Neural crest cell (in vitro differentiated cells): ENCODE data around the gene TMEM207. TPM values are rescaled to one million over a fixed set of nuclear protein-coding genes. Genes with fewer than 3 reads are reported as not detected.
"Not testable (repeated sequence)": the region's sequence is repeated elsewhere in the genome, so short reads cannot be mapped to it uniquely, and the experiment has no call there.

Experiments used
- DNase-seq: peaks from one replicate; pipeline ENCODE4 v3.0.0; 2021; ENCODE audit warnings: low read depth, mixed read lengths, low spot score
- H3K27ac Mint-ChIP-seq: one replicate; pipeline ENCODE4 v1.8.0; 2021; ENCODE audit warnings: mild to moderate bottlenecking, mixed read lengths; ENCODE audit not compliant: unreplicated experiment
- H3K27me3 Mint-ChIP-seq: 2 replicates; pipeline ENCODE4 v1.8.0; 2021; ENCODE audit warnings: low read depth, mild to moderate bottlenecking, mixed read lengths
- H3K36me3 Mint-ChIP-seq: 2 replicates; pipeline ENCODE4 v1.8.0; 2021; ENCODE audit warnings: low read depth, mild to moderate bottlenecking, mixed read lengths
- H3K4me1 Mint-ChIP-seq: 2 replicates; pipeline ENCODE4 v1.8.0; 2021; ENCODE audit warnings: mixed read lengths
- H3K4me3 Mint-ChIP-seq: one replicate; pipeline ENCODE4 v1.8.0; 2021; ENCODE audit warnings: mild to moderate bottlenecking, mixed read lengths
- H3K9me3 Mint-ChIP-seq: 2 replicates; pipeline ENCODE4 v1.8.0; 2021; ENCODE audit warnings: mixed read lengths
- CTCF ChIP-seq: fragments of 200-600 bp; sonication (generic); conservative IDR thresholded peaks from 2 replicates; pipeline ENCODE4 v1.5.0; 2021; ENCODE audit warnings: antibody characterized with exemption, mild to moderate bottlenecking
- total RNA-seq: library from RNA; stranded (reverse); gene quantifications from 2 replicates; pipeline ENCODE4 v1.2.1, GENCODE V29; 2021

TMEM207 gene
- total RNA-seq, 1 donor from 2014 or later = not detected

GRCh38 chr3:190486908-190487607 is 37.4 kb upstream of the TMEM207 start:
- Mint-ChIP-seq H3K4me1 (peaks cover 5% of the 10 kb centered on the region), H3K27ac (no peak overlapping the region), H3K27me3 (no peaks in the 10 kb centered on the region), H3K9me3 (no peaks in the 10 kb centered on the region), H3K4me3 (no peak overlapping the region), H3K36me3 (no peaks in the 10 kb centered on the region)
- TF ChIP-seq CTCF = no peak
- DNase-seq = no peak

GRCh38 chr3:190486533-190486864 is 36.8 kb upstream of the TMEM207 start:
- Mint-ChIP-seq H3K27me3 (no peaks in the 10 kb centered on the region), H3K4me3 (no peak overlapping the region), H3K4me1 (peaks cover 5% of the 10 kb centered on the region), H3K27ac (no peak overlapping the region), H3K9me3 (no peaks in the 10 kb centered on the region), H3K36me3 (no peaks in the 10 kb centered on the region)
- TF ChIP-seq CTCF = no peak
- no peak for DNase-seq

- DNase-seq = no peak
Observed at GRCh38 chr3:190485830-190486532, 36.3 kb upstream of the TMEM207 start.

GRCh38 chr3:190481779-190482178 is 32.1 kb upstream of the TMEM207 start:
- TF ChIP-seq CTCF = no peak

More at GRCh38 chr3:190485830-190486532, 36.3 kb upstream of the TMEM207 start:
- TF ChIP-seq CTCF = no peak
- Mint-ChIP-seq H3K9me3 (no peaks in the 10 kb centered on the region), H3K4me1 (peaks cover 5% of the 10 kb centered on the region), H3K36me3 (no peaks in the 10 kb centered on the region), H3K4me3 (no peak overlapping the region), H3K27ac (no peak overlapping the region), H3K27me3 (no peaks in the 10 kb centered on the region)

DNA sequence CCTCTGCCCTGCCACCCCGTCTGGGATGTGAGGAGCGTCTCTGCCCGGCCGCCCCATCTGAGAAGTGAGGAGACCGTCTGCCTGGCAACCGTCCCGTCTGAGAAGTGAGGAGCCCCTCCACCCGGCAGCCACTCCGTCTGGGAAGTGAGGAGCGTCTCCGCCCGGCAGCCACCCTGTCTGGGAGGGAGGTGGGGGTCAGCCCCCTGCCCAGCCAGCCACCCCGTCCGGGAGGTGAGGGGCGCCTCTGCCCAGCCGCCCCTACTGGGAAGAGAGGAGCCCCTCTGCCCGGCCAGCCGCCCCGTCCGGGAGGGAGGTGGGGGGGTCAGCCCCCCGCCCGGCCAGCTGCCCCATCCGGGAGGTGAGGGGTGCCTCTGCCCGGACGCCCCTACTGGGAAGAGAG is 23.6 kb upstream of the TMEM207 start:
- not testable (repeated sequence) for H3K9me3 Mint-ChIP-seq, H3K4me3 Mint-ChIP-seq, H3K36me3 Mint-ChIP-seq, H3K27ac Mint-ChIP-seq, DNase-seq, H3K27me3 Mint-ChIP-seq, H3K4me1 Mint-ChIP-seq

More at GRCh38 chr3:190481779-190482178, 32.1 kb upstream of the TMEM207 start:
- H3K36me3 Mint-ChIP-seq = no peaks in the 10 kb centered on the region
- no peak overlapping the region for H3K4me3 Mint-ChIP-seq
- H3K4me1 Mint-ChIP-seq = peaks cover 5% of the 10 kb centered on the region
- no peaks in the 10 kb centered on the region for H3K27me3 Mint-ChIP-seq
- H3K27ac Mint-ChIP-seq = no peak overlapping the region
- DNase-seq = no peak
- H3K9me3 Mint-ChIP-seq = no peaks in the 10 kb centered on the region

- TF ChIP-seq CTCF = no peak
Observed at GRCh38 chr3:190467922-190468321, 18.2 kb upstream of the TMEM207 start.

More at GRCh38 chr3:190467922-190468321, 18.2 kb upstream of the TMEM207 start:
- Mint-ChIP-seq H3K4me1 (no peaks in the 10 kb centered on the region), H3K9me3 (peaks cover 4% of the 10 kb centered on the region), H3K4me3 (no peak overlapping the region), H3K27me3 (no peaks in the 10 kb centered on the region), H3K27ac (no peak overlapping the region), H3K36me3 (no peaks in the 10 kb centered on the region)
- DNase-seq = no peak
